Kasumi-1 (cell line): ENCODE measurements around the gene GRIK4.

Experiments used
- DNase-seq, 2 experiments: peaks; one replicate each; lab custom pipeline; 2025; lab: John Stamatoyannopoulos, UW

Gene GRIK4

GRCh38 chr11:120509346-120510053, 2.0 kb upstream of the GRIK4 start:
- DNase-seq, result no peak

GRCh38 chr11:120510406-120511115, 987 bp upstream of the GRIK4 start:
- DNase-seq, result no peak

GRCh38 chr11:120511820-120512738, 531 bp downstream of the GRIK4 start:
- no peak for DNase-seq

- no peak for DNase-seq
These were observed 1.3 kb downstream of the GRIK4 start for GRCh38 chr11:120512739-120513435.

GRCh38 chr11:120513436-120514315, 2.1 kb downstream of the GRIK4 start:
- no peak for DNase-seq

GRCh38 chr11:120514541-120515121, 3.1 kb downstream of the GRIK4 start:
- no peak for DNase-seq

- no peak for DNase-seq
These were observed 3.7 kb downstream of the GRIK4 start for GRCh38 chr11:120515186-120515723.

- DNase-seq, result no peak
These were observed 5.2 kb downstream of the GRIK4 start for GRCh38 chr11:120516461-120517389.

GRCh38 chr11:120517390-120517761, 5.8 kb downstream of the GRIK4 start:
- DNase-seq, result no peak

GRCh38 chr11:120517801-120518291, 6.3 kb downstream of the GRIK4 start:
- DNase-seq, result no peak

- no peak for DNase-seq
These were observed 6.8 kb downstream of the GRIK4 start for GRCh38 chr11:120518356-120518755.

GRCh38 chr11:120519474-120519873, 7.9 kb downstream of the GRIK4 start:
- DNase-seq, result no peak

- no peak for DNase-seq
These were observed 8.7 kb downstream of the GRIK4 start for GRCh38 chr11:120520091-120520822.

- no peak for DNase-seq
These were observed 9.6 kb downstream of the GRIK4 start for GRCh38 chr11:120521176-120521575.

- no peak for DNase-seq
These were observed 10.5 kb downstream of the GRIK4 start for GRCh38 chr11:120522021-120522420.

- no peak for DNase-seq
These were observed 11.2 kb downstream of the GRIK4 start for GRCh38 chr11:120522736-120523135.

- DNase-seq, result no peak
These were observed 11.6 kb downstream of the GRIK4 start for GRCh38 chr11:120523196-120523595.

- DNase-seq, result no peak
These were observed 13.1 kb downstream of the GRIK4 start for GRCh38 chr11:120524536-120525085.
